ENCODE results near the gene BUD31. TPM values are rescaled to one million over a fixed set of nuclear protein-coding genes. Genes with fewer than 3 reads are reported as not detected.
A peak's percentile ranks its signal among the peaks of the same experiment; 100 is the strongest.

BUD31 gene
- total RNA-seq (2014; rRNA removed; shearing (Covaris generic)) (77.1 and 98.5 TPM in 2 replicates), polyA plus RNA-seq (2016; fragmentation: Nextera tagmentation; extraction: Ambion mirVana) (227 and 247 TPM in 2 replicates)
- long read RNA-seq, transcript BUD31-201 (6 exons, 1,035 nt) = major isoform, 75 of 160 reads
- long read RNA-seq, transcript BUD31-202 (6 exons, 1,139 nt) = minor isoform, 61 of 160 reads
- long read RNA-seq, partial matches to known transcripts = 9 of 160 reads
- long read RNA-seq, other reads (novel, unspliced or antisense) = 15 of 160 reads

- Histone ChIP-seq H4K20me1 (replicated peaks; ENCODE audit: insufficient read depth) (peaks cover 56% of the 10 kb centered on the region), H3K27ac (ENCODE audit: low read depth) (peak within 1 kb of the TSS; percentile 88), H3F3A (replicated peaks; ENCODE audit: low read depth) (peaks cover 33% of the 10 kb centered on the region), H3K79me2 (replicated peaks; ENCODE audit: insufficient read depth) (peaks cover 70% of the 10 kb centered on the region), H3K27me3 (ENCODE audit: insufficient read depth) (no peaks in the 10 kb centered on the region), H3K9me2 (ENCODE audit: insufficient read depth) (no peaks in the 10 kb centered on the region), H3K36me3 (ENCODE audit: insufficient read depth) (peaks cover 30% of the 10 kb centered on the region), H3K4me3 (peak within 1 kb of the TSS; percentile 88), H3K4me2 (peak within 1 kb of the TSS; percentile 90), H2AFZ (no peak within 1 kb of the TSS), H3K4me1 (ENCODE audit: insufficient read depth) (peaks cover 21% of the 10 kb centered on the region)
- Mint-ChIP-seq H3K4me1 (peaks cover 21% of the 10 kb centered on the region), H3K27me3 (ENCODE audit: insufficient read depth, low read depth, poor library complexity) (peaks cover 6% of the 10 kb centered on the region), H3K4me3 (peak within 1 kb of the TSS; percentile 95), H3K36me3 (ENCODE audit: low read depth) (peaks cover 62% of the 10 kb centered on the region), H3K9me3 (no peaks in the 10 kb centered on the region), H3K27ac (peak within 1 kb of the TSS; percentile 100)
- TF ChIP-seq ETS1 (IDR thresholded peaks at IDR 0.05) (peak; percentile 88), EZH2phosphoT487 (IDR thresholded peaks at IDR 0.05; ENCODE audit: unreplicated experiment) (no peak), POLR2AphosphoS5 (IDR thresholded peaks at IDR 0.05; ENCODE audit: low read depth) (peak; percentile 82), EZH2 (IDR thresholded peaks at IDR 0.05; ENCODE audit: low read depth, unreplicated experiment) (no peak), ZNF462 (CRISPR knock-in tag; IDR thresholded peaks at IDR 0.05) (no peak), CTCF (conservative IDR thresholded peaks at IDR 0.05; ENCODE audit: low read depth in 2 of 2) (0 out of 4 replicates have a peak, but pooled peaks of 1 of the 2 experiments have one; percentile 0), CREB1 (CRISPR knock-in tag; IDR thresholded peaks at IDR 0.05; ENCODE audit: low read depth) (peak; percentile 85), JUNB (IDR thresholded peaks at IDR 0.05; ENCODE audit: unreplicated experiment) (no peak)
- DNase-seq (ENCODE audit: low spot score) = peak; percentile 96
- ATAC-seq = peak; percentile 92
These were observed at the start of gene BUD31, which contains the start of gene PDAP1 for GRCh38 chr7:99408379-99409191. TSS of gene BUD31 (plus strand) at chr7:99408969. CDS start at chr7:99411093, 2,124 bp downstream. TSS of gene PDAP1 (minus strand) at chr7:99408597. CDS start at chr7:99408548, 49 bp downstream.
